HG02759 (cell line): ENCODE results near the gene MDN1.
"Not testable (repeated sequence)": the region's sequence is repeated elsewhere in the genome, so short reads cannot be mapped to it uniquely, and the experiment has no call there.

ENCODE experiments used
- ATAC-seq: cut with Tn5 transposase; IDR thresholded peaks from one replicate; pipeline ENCODE4 v1.9.1; 2021; ENCODE audit warnings: mild to moderate bottlenecking, moderate library complexity; ENCODE audit not compliant: unreplicated experiment

MDN1 gene

DNA sequence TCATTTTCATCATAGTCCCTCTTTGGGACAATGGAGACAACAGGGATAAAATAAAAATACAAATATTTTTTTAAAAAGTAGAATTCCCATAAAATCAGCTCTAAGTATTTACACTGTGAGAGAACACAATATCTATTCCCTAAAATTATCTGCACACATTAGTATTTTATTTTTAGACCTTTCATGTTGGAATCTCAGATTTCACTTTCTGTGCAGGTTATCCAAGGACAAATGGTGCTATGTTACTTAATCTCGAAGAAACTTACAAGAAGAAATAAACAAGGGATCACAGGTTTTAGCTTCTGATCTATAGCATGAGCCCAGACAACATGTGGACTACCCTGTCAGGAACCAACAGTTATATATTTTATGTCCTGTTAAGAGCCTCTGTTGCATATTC, 158.0 kb downstream of the MDN1 start:
- no peak for ATAC-seq

- ATAC-seq: no peak
Measured at GRCh38 chr6:89660981-89661380, 158.6 kb downstream of the MDN1 start.

DNA sequence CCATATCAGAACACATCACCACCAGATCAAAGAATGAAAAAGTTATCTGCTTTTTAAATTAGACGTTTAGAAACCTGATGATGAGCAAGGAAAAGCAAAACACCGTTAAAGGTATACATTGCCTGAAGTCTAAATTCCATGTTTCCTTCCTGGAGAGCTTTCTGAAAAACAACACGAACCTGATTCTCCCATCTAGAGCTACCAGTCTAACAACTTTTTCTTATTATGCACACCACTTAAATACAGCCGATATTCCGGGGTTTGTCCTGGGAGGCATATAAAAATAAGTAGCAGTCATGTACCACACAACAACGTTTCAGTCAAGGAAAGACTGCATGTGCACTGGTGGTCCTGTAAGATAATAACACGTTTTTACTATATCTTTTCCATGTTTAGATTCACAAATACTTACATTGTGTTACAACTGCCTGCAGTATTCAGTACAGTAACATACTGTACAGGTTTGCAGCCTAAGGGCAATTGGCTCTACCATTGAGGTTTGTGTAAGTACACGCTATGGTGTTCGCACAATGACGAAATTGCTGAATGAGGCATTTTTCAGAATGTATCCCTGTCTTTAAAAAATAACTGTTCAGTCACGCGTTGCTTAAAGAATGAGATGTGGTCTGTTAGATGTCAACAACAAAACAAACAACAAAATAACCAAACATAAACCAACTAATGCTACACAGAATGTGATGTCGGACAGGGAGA, 162.0 kb downstream of the MDN1 start:
- no peak for ATAC-seq

DNA sequence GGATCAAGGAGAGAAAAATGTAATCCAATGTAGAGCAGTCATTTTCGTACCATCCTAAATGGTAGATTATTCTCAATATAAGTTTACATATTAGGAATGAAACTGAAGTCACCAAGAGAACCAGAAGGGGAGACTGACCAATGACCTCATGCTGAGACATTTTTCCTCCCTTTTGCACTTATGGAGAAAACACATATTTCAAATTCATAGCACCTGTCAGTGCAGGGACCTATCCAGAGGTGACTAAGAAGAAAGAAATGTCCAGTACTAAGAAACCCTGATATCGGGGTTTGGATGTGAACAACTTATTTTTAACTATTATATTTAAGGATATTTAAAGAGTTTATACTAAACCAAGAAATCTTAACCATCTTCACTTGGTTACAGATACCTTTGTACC, 164.5 kb downstream of the MDN1 start:
- no peak for ATAC-seq

DNA sequence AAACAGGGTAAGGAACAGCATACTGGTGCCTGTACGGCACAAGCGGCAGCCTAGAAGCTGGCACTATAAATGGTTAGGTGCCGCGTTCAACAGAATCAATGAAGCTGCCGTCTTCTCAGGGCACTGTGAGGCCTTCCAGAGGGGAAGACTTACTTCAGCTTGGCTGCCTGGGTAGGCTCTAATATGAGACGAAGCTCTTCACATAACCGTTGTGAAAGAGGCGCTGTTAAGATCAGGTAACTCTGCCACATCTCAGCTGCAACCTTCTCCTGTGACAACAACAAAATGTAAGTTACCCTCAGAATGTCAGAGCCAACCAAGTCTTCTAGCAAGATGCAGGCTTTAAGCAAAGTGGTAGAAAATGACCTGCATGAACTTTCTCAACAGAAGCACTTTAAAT, 169.0 kb downstream of the MDN1 start:
- no peak for ATAC-seq

DNA sequence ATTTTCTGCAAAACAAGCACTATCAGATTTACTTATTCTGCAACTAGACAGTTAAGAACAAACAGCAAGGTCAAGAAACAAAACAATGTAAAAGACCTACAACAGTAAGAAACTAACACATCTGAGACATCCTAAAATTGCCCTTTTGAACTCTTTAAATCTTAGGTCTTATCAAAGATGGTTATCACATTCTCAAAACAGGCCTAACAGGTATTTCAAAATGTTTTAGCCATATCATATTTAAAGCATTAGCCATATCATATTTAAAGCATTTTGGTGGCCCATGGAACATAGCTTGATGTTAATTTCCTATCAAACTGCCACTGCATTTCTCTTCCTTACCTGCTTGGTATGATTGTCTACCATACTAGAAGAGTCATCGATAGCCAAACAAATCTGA, 169.9 kb downstream of the MDN1 start:
- no peak for ATAC-seq

GRCh38 chr6:89644864-89645263, 174.7 kb downstream of the MDN1 start:
- ATAC-seq: no peak

- no peak for ATAC-seq
Measured at GRCh38 chr6:89643406-89643805, 176.2 kb downstream of the MDN1 start.

- no peak for ATAC-seq
Measured at GRCh38 chr6:89642956-89643355, 176.6 kb downstream of the MDN1 start.

DNA sequence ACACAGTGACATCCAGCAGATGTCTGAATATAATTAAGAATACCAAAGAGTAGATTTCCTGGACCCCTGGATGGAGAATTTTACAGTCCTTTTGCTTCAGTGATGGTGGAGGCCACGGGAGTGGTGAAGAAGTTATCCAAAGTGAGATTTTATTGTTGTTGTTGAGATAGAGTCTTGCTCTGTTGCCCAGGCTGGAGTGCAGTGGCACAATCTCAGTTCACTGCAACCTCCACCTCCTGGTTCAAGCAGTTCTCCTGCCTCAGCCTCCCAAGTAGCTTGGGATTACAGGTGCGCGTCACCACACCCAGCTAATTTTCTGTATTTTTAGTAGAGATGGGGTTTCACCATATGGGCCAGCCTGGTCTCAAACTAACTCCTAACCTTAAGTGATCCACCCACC, 178.0 kb downstream of the MDN1 start:
- not testable (repeated sequence) for ATAC-seq

DNA sequence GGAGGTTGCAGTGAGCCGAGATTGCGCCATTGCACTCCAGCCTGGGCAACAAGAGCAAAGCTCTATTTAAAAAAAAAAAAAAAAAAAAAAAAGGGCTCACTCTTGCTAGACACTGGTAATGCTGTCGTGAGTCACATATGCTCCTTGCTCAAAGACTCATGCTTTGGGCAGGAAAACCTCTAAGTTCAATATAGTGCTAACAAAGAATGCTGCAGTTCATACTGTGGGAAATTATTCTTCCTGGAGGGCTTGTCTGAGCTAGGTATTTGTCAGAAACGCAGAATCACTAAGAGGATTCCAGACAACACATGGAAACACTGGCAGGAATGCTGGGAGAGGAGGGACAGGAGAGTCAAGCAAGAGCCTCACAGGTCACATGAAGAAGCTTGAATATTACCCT, 178.8 kb downstream of the MDN1 start:
- no peak for ATAC-seq

- ATAC-seq: peak; percentile 99
Measured at GRCh38 chr6:89638320-89639195, 181.0 kb downstream of the MDN1 start, which contains the start of gene LYRM2. TSS of gene LYRM2 (minus strand) at chr6:89638747. CDS start at chr6:89638716, 31 bp downstream.

DNA sequence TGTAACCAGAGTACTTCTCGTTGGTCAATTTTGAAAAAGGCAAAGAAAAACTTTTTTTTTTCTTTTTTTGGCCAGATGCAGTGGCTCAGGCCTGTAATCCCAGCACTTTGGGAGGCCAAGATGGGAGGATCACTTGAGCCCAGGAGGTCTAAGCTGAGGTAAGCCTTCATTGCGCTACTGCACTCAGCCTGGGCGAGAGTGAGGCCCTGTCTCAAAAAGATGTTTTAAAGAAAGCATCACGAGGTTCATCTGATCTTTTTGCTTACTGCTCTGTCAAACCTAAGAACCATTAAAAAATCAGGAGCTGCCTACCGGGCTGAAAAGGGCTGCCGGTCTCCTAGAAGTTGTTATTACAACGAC, 181.7 kb downstream of the MDN1 start:
- ATAC-seq: no peak

DNA sequence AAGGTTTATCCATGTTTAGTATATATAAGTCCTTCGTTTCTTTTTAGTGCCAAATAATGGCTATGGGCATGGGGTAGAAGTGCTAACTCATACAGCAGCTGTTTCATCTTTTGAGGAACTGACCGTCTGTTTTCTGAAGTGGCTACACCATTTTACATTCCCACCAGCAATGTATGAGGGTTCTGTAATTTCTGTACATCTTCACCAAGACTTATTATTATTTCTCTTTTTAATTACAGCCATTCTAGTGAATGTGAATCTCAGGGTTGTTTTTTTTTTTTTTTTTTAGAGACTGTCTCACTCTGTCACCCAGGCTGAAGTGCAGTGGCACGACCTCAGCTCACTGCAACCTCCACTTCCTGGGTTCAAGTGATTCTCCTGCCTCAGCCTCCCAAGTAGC, 183.2 kb downstream of the MDN1 start:
- ATAC-seq: not testable (repeated sequence)

DNA sequence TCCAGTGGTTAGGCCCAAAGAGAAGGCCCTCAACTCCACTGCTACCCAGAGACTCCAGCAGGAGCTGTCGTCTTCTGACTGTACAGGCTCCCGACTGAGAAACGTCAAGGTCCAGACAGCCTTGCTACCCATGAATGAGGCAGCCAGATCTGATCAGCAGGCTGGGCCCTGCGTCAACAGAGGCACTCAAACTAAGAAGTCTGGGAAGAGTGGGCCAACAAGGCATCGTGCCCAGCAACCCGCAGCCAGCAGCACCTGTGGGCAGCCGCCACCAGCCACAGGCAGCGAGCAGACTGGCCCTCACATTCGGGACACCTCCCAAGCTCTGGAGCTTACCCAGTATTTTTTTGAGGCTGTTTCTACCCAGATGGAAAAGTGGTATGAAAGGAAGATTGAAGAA, 189.1 kb downstream of the MDN1 start:
- ATAC-seq: no peak

DNA sequence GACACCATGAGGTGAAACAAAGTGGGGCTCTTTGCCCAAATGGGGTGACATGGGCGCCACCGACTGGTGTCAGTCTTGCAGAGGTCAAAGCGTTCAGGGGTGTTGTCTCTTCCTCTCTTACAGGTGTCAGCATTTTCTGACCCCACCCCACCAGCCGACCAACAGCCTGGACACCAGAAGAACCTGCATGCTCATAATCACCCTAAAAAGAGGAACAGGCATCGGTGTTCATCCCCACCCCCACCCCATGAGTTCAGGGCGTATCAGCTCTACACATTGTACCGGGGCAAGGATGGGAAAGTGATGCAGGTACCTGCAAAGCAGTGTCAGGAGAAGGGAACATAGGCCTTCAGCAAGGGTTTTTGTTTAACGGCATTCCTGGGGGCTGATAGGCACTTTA, 195.8 kb downstream of the MDN1 start:
- ATAC-seq: no peak

DNA sequence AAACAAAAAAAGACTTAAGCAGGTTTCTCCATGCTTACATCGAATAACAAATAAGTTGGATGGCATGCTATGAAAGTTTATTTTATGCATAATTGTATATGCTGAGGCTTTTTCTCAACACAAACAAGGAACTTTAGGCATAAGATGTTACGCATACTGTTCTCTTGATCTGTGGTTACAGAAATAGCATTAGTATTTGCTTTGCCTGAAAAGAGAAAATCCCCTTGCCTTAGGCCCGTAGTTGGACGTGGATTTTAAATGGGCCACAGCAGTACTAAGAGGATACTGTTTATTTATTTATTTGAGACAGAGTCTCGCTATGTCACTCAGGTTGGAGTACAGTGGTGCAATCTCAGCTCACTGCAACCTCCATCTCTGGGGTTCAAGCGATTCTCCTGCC, 200.0 kb downstream of the MDN1 start:
- ATAC-seq: no peak

- ATAC-seq: no peak
Measured at GRCh38 chr6:89618026-89618425, 201.6 kb downstream of the MDN1 start.

- ATAC-seq: no peak
Measured at GRCh38 chr6:89616531-89616930, 203.1 kb downstream of the MDN1 start.

DNA sequence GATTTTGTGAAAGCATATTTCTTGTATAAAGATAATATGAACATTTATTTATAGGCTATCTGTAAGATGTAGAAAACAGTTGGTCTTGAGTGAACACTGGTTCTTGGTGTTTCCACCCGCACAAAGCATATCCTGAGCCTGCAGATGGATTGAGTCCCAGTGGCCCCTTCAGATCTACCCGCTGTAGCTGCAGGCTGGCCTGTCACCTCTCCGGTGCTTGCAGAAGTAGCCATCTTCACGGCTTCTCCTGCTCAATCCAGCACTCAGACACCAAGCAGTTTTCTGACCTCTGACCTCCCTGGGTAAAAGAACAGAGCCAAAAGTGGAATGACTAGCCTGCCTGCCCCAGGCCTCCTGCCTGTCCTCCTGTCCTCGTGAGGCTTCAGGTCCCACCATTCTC, 203.7 kb downstream of the MDN1 start:
- ATAC-seq: no peak

DNA sequence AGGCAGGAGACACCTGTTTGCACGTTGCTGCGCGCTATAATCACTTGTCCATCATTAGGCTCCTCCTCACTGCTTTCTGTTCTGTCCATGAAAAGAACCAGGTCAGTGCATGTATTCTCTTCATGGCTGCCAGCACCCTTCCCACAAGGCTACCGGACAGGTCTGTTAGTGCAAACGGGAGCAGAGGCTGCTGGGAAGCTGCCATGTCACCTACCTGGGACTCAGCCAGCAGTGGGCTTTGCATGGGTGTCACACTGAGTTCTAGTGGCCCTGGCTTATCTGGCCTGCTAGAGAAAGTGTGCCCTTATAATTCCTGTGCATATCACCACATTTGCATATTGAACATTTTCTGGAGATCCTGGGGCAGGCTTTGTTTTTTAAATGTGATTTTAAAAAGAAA, 205.8 kb downstream of the MDN1 start:
- no peak for ATAC-seq

- ATAC-seq: no peak
Measured at GRCh38 chr6:89612121-89612520, 207.5 kb downstream of the MDN1 start.
